ENCODE results near the gene PIK3C3.
"Not testable (repeated sequence)": the region's sequence is repeated elsewhere in the genome, so short reads cannot be mapped to it uniquely, and the experiment has no call there.

Gene PIK3C3

DNA sequence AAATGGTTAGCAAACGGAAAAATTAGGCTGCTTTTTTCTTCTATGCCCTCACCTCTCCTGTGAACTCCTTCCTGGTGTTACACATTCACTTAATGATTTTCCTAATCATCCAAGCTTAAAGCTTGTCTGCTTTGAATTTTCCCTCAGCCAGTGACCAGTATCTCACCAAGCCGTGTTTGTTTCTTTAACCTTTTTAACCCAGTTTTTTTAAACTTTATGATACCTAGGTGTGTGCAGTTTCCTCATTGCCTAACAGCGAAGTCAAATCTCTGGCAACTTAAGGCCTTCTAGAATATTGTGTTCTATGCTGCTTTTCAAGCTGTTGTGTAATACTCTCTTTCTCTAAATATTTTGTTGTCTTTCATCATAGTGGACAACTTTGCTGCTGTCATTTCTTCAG, 113.0 kb downstream of the PIK3C3 start:
- no peak for DNase-seq (ENCODE audit: low read depth in 2 of 2, low spot score in 1 of 2)

DNA sequence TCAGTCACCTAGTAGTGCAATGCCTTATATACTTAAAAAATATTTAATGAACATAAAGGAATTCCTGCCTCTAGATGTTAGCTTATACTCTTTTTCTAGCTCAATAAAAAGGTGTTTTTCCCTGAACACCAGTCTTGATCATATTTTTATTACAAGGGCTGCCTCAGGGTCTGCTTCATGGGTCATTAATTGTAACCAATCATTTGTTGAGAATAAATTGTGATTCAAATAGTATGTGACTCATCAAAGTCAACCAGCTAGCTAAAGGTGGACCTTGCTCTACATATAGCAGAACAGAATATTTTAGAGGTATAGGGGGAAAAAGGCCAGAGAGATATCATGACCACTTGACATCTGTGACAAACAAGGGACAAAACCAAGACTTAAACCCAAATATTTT, 114.0 kb downstream of the PIK3C3 start:
- no peak for DNase-seq (ENCODE audit: low read depth in 2 of 2, low spot score in 1 of 2)

DNA sequence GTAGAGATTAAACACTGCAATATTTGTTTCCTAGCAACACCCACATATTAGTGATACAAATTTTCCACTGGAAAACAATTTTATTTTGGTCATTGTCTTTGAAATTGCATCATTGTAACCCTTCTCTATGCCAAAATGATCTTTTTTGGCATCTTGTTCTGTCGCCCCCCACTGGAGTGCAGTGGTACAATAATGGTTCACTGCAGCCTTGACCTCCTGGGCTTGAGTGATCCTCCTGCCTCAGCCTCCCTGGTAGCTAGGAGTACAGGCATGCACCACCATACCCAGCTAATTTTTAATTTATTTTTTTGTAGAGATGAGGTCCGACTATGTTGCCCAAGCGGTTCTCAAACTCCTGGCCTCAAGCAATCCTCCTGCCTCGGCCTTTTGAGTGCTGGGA, 117.4 kb downstream of the PIK3C3 start:
- no peak for DNase-seq (ENCODE audit: low read depth in 2 of 2, low spot score in 1 of 2)

DNA sequence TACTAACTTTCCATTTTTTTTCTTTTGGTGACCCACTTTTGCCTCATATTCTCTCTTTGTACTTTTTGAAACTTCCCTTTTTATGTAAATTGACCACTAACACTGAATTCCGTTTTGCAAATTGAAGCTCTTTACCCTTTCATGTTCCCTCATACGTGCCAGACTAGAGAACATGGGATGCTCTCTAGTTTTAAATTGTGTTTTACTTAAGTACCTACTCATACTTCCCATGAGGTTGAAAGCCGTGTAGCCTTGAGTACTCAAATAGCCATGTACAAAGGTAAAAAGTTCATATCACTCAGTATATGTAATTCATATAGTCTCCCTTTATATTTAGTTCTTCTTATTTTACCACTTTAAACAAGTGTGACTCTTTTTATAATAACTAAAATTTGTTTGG, 119.7 kb downstream of the PIK3C3 start:
- DNase-seq (ENCODE audit: low read depth in 2 of 2, low spot score in 1 of 2) = no peak

DNA sequence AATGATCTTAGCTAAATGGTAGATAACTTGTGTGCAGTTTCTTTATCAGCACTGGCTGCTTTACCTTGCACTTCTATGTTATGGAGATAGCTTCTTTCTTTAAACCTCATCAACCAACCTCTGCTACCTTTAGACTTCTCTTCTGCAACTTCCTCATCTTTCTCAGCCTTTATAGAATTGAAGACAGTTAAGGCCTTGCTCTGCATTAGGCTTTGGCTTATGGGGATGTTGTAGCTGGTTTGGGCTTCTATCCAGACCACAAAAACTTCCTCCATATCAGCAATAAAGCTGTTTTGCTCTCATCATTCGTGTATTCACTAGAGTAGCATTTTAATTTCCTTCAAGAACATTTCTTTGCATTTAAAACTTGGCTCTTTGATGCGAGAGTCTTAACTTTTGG, 123.7 kb downstream of the PIK3C3 start:
- DNase-seq (ENCODE audit: low read depth in 2 of 2, low spot score in 1 of 2) = no peak

DNA sequence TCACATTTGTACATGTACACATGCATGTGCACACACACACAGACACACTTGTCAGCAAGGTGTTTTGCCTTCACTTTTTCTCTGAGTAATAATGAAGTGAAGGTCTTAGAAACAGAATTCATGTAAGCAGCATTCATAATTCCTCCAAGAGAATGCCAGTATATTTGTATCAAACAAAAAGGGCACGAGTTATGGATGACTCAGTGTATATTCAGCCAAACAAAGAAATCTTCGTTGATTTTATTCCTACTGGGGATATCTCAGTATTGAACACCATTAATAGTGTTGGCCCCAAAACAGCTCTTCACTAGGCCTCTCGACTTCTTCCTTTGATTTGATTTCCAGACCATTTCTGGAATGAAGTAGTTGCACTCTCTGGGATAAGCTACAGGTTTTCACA, 125.3 kb downstream of the PIK3C3 start:
- DNase-seq (ENCODE audit: low read depth in 2 of 2, low spot score in 1 of 2) = no peak

DNA sequence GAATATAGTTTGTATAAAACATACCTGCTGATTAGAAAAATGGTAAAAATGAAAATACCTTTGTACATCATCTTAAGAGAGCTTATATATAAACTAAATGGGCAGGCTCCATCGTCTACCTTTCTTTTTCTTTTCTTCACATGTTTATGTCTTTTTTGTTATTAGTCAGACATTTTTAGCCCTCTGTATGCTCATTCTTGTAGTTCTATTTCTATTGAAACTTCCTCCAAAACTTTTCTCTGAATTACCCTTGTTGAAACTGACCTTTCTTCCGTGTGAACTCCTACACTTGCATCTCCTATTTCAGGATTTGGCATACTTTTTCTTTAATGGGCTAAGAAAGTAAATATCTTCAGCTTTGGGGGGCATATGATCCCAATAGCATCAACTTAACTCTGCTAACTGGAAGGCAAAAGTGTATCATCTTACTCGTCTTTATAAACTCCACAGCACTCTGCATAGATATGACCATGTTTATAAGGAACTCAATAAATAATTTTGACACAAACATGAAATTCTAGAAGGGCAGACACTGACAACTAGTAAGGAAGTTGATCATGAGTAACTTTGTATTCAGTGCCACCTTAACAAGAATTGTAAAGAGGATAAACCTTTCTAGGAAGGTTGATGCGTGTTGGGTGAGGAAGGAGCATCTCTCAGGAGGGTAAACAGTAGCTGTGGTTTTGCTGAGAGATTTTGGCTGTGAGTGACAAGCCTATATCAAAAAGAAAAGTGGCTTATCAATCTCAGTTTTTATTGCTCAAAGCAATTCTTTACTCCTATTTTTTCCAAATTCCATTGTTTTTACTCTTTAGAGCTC, 127.6 kb downstream of the PIK3C3 start:
- DNase-seq (ENCODE audit: low read depth in 2 of 2, low spot score in 1 of 2) = no peak

DNA sequence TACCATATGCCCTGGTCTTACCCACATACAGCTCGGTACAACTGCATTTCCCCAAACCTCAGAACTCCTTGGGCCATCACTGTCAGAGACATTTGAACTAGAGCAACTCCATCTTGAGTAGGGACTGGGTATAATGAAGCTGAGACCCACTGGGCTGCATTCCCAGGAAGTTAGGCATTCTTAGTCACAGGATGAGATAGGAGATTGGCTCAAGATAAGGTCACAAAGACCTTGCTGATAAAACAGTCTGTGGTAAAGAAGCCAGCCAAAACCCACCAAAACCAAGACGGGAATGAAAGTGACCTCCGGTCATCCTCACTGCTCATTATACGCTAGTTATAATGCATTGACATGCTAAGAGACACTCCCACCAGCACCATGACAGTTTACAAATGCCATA, 131.3 kb downstream of the PIK3C3 start:
- DNase-seq (ENCODE audit: low read depth in 2 of 2, low spot score in 1 of 2) = no peak

DNA sequence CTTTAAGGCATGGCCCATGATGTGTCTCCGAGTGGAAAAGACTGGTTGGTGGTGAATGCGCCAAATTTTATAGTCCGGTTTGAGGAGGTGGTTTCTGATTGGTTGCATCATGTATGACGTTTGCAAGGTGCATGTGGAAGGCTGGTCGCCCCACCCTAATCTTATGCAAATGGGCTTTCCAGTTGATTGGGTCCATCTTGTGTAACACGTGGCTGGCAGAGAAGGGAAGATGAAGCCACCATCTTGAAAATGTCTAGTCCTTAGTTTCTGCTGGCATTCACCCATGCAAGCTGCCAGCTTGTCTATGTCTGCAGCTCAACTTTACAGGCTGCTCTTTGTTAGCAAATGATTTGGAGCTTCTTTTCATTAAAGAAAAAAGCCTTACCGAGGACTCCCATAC, 132.2 kb downstream of the PIK3C3 start:
- DNase-seq (ENCODE audit: low read depth in 2 of 2, low spot score in 1 of 2) = no peak

DNA sequence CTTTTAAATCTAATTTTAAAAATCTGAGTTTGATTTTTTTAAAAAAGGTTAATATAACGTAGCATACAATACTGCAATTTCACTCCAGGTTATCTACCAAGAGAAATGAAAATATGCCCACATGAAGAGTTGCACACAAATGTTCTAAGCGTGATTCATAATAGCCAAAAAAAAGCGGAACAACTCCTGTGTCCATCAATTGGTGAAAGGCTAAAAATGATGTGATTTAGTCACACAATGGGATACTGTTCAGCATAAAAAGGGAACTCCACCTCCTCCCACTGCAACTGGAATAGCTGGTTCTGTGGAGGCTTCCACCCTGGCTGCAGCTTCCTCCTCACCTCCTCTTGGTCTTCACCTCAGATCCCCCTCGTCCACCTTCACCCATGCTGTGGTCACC, 132.8 kb downstream of the PIK3C3 start:
- DNase-seq (ENCODE audit: low read depth in 2 of 2, low spot score in 1 of 2) = no peak

DNA sequence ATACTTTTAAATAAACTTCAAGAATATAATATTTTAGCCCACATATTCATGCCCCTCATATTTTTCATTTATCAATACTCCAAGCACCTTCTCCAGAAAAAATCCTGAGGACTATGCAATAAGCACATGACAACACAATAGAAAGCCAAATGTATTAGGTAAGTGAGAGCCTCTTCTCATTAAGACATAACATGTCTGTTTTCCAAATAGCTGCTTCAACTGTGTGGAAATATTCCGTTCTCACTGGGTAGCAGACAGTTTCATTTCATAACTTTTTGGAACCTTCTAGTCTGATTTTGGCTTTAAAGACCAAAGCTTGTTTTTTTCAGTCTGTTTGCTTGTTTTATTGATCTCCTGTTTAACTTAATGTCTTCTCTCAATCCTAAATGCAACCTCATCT, 137.8 kb downstream of the PIK3C3 start:
- no peak for DNase-seq (ENCODE audit: low read depth in 2 of 2, low spot score in 1 of 2)

DNA sequence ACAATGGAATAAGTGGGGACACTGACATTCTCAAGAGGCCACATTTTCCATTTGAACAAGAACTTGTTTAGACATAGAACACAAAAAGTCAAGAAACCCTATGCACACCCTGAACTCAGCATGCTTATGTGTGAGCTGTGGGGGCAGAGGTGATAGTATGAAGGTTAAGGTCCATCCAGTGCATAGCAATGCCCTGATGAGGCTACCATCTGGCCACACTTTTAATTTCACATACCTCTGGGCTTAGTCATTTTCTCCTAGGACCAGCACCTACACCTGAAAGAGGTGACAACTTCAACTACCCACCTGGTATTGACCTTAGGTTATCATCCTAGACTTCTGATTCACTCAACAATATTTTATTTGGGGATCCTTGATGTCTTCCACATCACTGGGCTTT, 139.8 kb downstream of the PIK3C3 start:
- DNase-seq (ENCODE audit: low read depth in 2 of 2, low spot score in 1 of 2) = no peak

DNA sequence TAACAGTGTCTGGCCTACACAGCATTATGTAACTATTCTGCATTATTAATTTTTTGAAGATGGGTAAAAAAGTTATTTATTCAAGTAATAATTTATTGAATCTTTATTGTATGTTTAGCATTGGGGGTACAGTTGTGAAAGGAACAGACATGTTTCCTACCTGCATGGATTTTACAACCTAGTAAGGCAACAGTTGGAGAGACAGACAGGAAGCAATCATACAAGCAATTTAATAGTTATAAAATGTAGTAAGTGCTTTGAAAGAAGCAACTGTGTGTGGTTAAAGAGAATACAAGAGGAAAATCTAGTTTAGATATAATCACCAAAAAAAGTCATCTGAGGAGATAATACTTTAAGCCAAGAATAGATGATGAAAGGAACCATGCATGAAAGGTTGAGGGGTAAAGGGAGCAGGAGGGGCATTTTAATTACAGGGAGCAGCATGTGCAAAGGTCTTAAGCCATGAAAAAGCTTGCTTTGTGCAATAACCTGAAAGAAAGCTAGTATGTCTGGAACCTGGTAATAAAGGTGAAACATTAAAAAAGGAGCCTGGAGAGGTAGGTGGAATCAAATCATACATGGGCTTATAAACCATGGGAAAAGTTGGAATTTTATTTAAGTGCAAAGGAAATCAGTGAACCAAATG, 140.8 kb downstream of the PIK3C3 start:
- DNase-seq (ENCODE audit: low read depth in 2 of 2, low spot score in 1 of 2) = no peak

DNA sequence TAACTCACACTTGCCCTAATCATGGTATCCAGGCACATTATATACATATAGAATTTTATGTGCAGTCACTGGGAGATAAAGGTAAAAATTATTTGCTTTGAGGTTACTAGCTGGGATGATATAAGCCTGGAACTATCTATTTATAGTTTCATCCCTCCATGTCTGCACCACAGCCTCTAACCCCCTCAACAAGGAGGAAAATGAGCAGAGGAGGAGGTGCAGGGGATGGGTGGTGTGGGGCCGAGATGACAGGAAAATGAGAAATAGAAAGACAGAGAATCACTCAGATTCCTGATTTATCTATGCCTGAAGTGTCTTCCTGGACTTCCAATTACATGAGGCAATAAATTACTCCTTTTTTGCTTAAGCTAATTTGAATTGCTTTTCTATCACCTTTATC, 145.2 kb downstream of the PIK3C3 start:
- DNase-seq (ENCODE audit: low read depth in 2 of 2, low spot score in 1 of 2) = no peak

DNA sequence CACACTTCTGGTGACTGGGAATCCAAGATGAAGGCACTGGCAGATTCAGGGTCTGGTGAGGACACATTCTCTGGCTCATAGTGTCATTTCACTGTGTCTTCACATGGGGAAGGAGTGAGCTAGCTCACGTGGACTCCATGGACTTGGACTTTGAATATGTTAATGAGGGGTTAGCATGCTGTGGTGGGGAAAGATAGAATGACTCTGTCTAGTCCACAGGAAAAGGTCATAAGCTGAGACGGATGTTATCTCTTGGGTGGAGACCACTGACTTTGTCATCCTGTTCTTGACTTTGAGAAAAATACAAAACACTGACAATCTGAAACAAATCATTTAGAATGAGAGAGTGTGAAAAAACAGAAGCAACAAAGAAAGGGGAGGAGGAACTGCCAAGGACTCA, 145.9 kb downstream of the PIK3C3 start:
- DNase-seq (ENCODE audit: low read depth in 2 of 2, low spot score in 1 of 2) = no peak

DNA sequence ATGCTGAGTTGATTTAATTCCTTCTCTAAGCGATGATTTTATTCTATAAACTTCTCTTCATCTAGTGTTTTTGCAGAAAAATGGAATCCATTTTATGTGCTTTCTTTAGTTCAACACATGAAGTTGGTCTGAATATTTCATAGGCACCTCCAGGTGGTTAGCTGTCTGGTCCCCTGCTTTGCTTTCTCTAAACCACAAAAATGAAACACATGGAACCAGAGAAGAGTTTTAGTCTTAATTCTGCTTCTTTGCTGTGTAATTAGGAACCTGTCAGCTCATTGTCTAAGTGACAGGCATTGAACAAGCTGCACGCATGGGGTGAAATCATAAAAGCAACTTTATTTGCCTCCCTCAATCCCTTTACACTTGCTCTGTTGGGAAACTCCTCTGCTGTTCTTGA, 150.4 kb downstream of the PIK3C3 start:
- DNase-seq (ENCODE audit: low read depth in 2 of 2, low spot score in 1 of 2) = no peak

DNA sequence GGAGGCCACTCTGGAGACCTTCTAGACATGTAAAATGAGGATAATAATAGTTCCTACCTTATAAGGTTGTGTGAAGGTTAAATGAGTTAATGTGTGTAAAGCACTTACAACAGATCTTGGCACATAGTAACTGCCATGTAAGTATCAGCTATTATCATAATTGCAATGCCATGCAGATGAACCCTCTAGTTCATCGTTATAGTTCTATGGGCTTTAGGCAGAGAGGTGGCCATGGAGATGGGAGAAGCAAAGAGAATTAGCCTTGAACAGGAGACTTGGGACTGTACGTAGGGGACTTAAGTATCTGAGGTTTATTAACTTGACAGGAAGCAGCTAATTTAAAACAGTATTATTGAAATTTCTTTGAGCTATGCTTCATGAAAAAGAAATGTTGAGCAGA, 151.8 kb downstream of the PIK3C3 start:
- DNase-seq (ENCODE audit: low read depth in 2 of 2, low spot score in 1 of 2) = no peak

DNA sequence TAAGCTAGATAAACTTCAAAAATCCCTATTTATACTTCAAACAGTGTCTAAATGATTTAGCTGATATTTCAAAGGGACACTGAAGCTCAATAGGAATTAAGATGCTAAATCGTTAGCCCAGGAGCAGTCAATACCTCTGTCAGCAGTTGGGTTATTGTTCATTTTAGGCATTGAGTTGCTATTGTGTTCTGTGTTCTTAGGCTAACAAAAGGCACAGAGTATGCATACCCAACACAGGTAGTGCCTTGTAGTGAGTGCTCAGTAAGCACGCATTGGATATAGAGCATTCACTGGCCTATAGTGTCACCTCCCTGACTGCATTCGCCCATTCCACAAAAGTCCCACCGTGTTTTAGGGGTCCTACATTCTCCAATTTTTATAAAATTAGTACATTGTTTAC, 152.3 kb downstream of the PIK3C3 start:
- no peak for DNase-seq (ENCODE audit: low read depth in 2 of 2, low spot score in 1 of 2)

DNA sequence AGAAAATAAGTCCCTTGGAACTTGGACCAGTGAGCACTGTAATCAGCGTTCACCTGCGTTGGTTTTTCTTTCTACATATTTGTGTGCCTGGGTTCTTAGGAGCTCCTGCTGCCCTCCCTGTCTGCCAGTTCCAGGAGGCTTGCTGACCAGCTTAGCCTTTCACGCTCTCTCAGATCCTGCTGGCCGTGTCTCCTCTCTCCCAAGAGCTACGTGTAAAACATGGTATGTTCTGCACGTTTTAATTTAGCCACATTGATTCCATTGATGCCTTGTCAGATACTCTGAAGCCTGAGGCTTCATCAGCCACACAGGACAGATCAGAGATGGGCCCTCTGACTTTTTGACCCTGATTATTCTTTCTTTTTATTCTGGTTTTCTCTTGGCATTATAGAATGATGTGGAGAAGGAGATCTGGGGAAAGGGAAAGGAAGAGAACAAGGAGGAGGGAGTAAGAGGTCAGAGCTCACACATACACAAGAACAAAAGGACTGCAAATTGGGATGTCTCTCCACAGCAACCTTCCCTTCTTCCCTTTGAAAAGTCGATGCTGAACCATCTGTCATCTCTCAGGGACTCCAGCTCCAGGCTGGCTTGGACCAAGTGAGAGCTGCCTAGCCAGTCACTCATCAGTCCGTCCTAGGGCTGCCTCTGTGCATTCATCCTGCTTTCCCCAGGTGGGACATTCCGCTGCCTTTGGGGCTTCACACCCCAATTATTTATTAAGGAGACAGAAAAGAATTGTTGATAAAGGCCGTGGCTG, 152.8 kb downstream of the PIK3C3 start:
- no peak for DNase-seq (ENCODE audit: low read depth in 2 of 2, low spot score in 1 of 2)

DNA sequence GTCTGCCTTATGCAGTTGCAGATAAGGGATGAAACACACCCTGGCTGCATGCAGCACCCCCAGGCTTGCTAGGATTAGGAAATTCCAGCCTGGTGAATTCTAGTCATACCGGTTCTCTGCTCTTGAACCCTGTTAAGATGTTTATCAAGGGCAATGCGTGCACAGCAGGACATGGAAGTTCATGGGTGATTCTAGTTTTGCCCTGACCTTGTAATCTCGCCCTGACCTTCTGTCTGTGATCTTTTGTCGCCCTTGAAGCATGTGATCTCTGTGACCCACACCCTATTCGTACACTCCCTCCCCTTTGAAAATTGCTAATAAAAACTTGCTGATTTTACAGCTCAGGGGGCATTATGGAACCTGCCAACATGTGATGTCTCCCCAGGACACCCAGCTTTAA, 157.1 kb downstream of the PIK3C3 start:
- not testable (repeated sequence) for DNase-seq (ENCODE audit: low read depth in 2 of 2, low spot score in 1 of 2)

DNA sequence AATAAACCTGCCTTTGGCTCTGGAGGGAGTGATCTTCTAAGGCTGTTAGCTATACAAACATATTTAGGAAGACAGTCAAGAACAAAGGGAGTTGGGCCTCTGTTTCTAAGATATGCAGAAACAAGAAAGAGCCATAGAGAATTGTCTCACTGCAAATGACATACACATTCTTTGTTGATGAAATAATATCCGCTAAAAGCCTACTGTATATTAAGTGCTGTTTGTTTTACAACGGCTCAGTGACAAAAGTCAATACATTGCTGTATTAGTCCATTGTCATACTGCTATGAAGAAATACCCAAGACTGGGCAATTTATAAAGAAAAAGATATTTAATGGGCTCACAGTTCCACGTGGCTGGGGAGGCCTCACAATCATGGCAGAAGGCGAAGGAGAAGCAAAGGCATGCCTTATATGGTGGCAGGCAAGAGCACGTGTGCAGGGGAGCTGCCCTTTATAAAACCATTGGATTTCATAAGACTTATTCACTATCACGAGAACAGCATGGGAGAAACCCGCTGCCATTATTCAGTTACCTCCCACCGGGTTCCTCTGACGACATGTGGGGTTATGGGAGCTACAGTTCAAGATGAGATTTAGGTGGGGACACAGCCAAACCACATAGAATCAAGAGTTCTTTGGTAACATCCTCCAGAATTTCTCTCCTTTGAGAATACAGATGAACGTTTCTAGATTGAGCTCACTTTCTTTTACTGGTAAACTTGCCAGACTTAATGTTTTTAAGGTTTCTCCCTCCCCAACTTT, 157.8 kb downstream of the PIK3C3 start:
- DNase-seq (ENCODE audit: low read depth in 2 of 2, low spot score in 1 of 2) = no peak

Data from stimulated activated CD8-positive, alpha-beta memory T cell treated with anti-CD3 and anti-CD28 coated beads, Interleukin-4, amount 100 ng/mL, for 1 hour (primary cell).